ENCODE data around the gene RTN3.
"Not testable (repeated sequence)": the region's sequence is repeated elsewhere in the genome, so short reads cannot be mapped to it uniquely, and the experiment has no call there.

The RTN3 gene

DNA sequence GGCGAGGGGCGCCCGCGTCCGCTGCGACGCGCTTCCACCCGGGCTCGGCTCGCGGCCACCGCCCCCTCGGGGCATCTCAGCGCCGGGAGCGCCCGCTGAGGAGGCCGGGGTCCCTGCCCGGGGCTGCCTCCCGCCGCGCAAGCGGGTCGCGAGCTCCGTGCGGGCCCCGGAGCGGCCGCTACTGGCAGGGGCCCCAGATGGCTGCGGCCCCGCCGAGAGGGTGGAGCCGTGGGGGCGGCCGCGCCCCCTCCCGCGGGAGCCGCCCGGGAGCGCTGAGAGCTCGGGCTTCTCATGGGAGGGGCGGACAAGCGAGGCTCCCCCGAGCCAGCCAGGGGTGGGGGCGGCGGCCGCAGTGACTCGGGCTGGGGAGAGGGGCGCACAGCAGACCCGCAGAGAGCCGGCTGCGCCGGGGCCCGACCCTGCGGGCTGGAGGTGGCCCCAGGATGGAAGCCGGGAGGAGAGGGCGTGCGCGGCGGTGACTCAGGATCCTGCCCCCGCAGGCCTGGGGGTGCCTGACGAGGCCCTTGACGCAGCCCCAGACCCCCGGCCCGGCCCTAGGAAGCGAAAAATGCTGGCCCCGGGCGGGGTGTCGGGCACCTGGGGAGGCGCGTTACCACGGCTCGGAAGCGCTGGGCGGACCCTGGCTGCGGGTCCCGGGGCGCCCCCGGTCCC lies 87.9 kb downstream of the RTN3 start:
- peaks cover 29 to 31% of the 10 kb centered on the region in 2 donors for H3K4me1 ChIP-seq (ENCODE audit: control insufficient read depth in 2 of 2, insufficient read depth in 1 of 2, low read depth in 1 of 2, low read length in 2 of 2)
- no peak overlapping the region for H3K23ac ChIP-seq (ENCODE audit: low read depth, low read length, poor library complexity)
- peaks cover 8% of the 10 kb centered on the region for H3K79me1 ChIP-seq (ENCODE audit: low read depth, low read length)
- H3K4me2 ChIP-seq (ENCODE audit: insufficient read depth, low read length, poor library complexity, severe bottlenecking) = peak overlapping the region; percentile 95
- no peaks in the 10 kb centered on the region for H3K9me3 ChIP-seq (replicated peaks in 1 of 2; ENCODE audit: control insufficient read depth in 2 of 2, insufficient read depth in 1 of 2, low read depth in 1 of 2, low read length in 2 of 2)
- H3K9ac ChIP-seq (ENCODE audit: low read depth, low read length, poor library complexity) = peak overlapping the region; percentile 90
- DNase-seq (ENCODE audit: low spot score) = peak; percentile 41
- peak overlapping the region; percentile 98 for H3K18ac ChIP-seq (ENCODE audit: low read length)
- no peaks in the 10 kb centered on the region for H3K27me3 ChIP-seq (ENCODE audit: control insufficient read depth in 3 of 3, insufficient read depth in 3 of 3, low read depth in 1 of 3, low read length in 3 of 3)
- WGBS, 2 donors (ENCODE audit: extremely low coverage in 2 of 2, insufficient read length in 2 of 2, insufficient replicate concordance in 1 of 2) = no CpG with 5 or more reads among the region's 82 CpGs
- H2AK5ac ChIP-seq (ENCODE audit: low read depth, low read length) = peak overlapping the region; percentile 72
- peak overlapping the region; percentile 60 for H4K91ac ChIP-seq (ENCODE audit: low read depth, low read length, poor library complexity)
- H4K8ac ChIP-seq (ENCODE audit: low read depth, low read length) = no peak overlapping the region
- H3K27ac ChIP-seq (replicated peaks; ENCODE audit: low read length) = peak overlapping the region; percentile 92
- H2BK15ac ChIP-seq (ENCODE audit: low read length) = peak overlapping the region; percentile 93
- H3K36me3 ChIP-seq (replicated peaks in 1 of 2; ENCODE audit: control insufficient read depth in 2 of 2, insufficient read depth in 2 of 2, low read length in 2 of 2) = peaks cover 6 to 27% of the 10 kb centered on the region in 2 donors
- H2BK12ac ChIP-seq (ENCODE audit: low read length) = no peak overlapping the region
- peak overlapping the region; percentile 60 for H3K14ac ChIP-seq (ENCODE audit: low read length)
- H2BK5ac ChIP-seq (ENCODE audit: low read length) = peak overlapping the region; percentile 93
- no peak overlapping the region for H3K4ac ChIP-seq (ENCODE audit: low read length)
- no peak overlapping the region for H2BK120ac ChIP-seq (ENCODE audit: low read depth, low read length)
- H2AFZ ChIP-seq (ENCODE audit: low read length) = peak overlapping the region; percentile 80
- peak overlapping the region; percentile 91 to 92 for H3K4me3 ChIP-seq (ENCODE audit: low read length in 2 of 2)

- DNase-seq (ENCODE audit: low spot score) = peak; percentile 32
- Histone ChIP-seq H2BK5ac (ENCODE audit: low read length) (no peak overlapping the region), H3K23ac (ENCODE audit: low read depth, low read length, poor library complexity) (no peak overlapping the region), H3K18ac (ENCODE audit: low read length) (peak overlapping the region; percentile 98), H2AK5ac (ENCODE audit: low read depth, low read length) (peak overlapping the region; percentile 72), H3K4ac (ENCODE audit: low read length) (no peak overlapping the region), H3K4me1 (ENCODE audit: control insufficient read depth in 2 of 2, insufficient read depth in 1 of 2, low read depth in 1 of 2, low read length in 2 of 2) (peaks cover 25 to 29% of the 10 kb centered on the region in 2 donors), H3K27me3 (ENCODE audit: control insufficient read depth in 3 of 3, insufficient read depth in 3 of 3, low read depth in 1 of 3, low read length in 3 of 3) (no peaks in the 10 kb centered on the region), H3K79me1 (ENCODE audit: low read depth, low read length) (peaks cover 5% of the 10 kb centered on the region), H2BK120ac (ENCODE audit: low read depth, low read length) (no peak overlapping the region), H3K9ac (ENCODE audit: low read depth, low read length, poor library complexity) (no peak overlapping the region), H2AFZ (ENCODE audit: low read length) (peak overlapping the region; percentile 80), H3K4me3 (ENCODE audit: low read length in 2 of 2) (peak overlapping the region; percentile 91 to 92), H3K14ac (ENCODE audit: low read length) (peak overlapping the region; percentile 60), H2BK12ac (ENCODE audit: low read length) (no peak overlapping the region), H3K4me2 (ENCODE audit: insufficient read depth, low read length, poor library complexity, severe bottlenecking) (peak overlapping the region; percentile 95), H3K36me3 (replicated peaks in 1 of 2; ENCODE audit: control insufficient read depth in 2 of 2, insufficient read depth in 2 of 2, low read length in 2 of 2) (peaks cover 4 to 21% of the 10 kb centered on the region in 2 donors), H3K27ac (replicated peaks; ENCODE audit: low read length) (peak overlapping the region; percentile 92), H4K91ac (ENCODE audit: low read depth, low read length, poor library complexity) (no peak overlapping the region), H4K8ac (ENCODE audit: low read depth, low read length) (no peak overlapping the region), H3K9me3 (replicated peaks in 1 of 2; ENCODE audit: control insufficient read depth in 2 of 2, insufficient read depth in 1 of 2, low read depth in 1 of 2, low read length in 2 of 2) (no peaks in the 10 kb centered on the region), H2BK15ac (ENCODE audit: low read length) (peak overlapping the region; percentile 93)
- WGBS, 2 donors (ENCODE audit: extremely low coverage in 2 of 2, insufficient read length in 2 of 2, insufficient replicate concordance in 1 of 2) = no CpG with 5 or more reads among the region's 35 CpGs
Observed at GRCh38 chr11:63769714-63770455, 88.6 kb downstream of the RTN3 start.

- Histone ChIP-seq H2BK15ac (ENCODE audit: low read length) (no peak overlapping the region), H3K4me1 (ENCODE audit: control insufficient read depth in 2 of 2, insufficient read depth in 1 of 2, low read depth in 1 of 2, low read length in 2 of 2) (peaks cover 19 to 27% of the 10 kb centered on the region in 2 donors), H3K9ac (ENCODE audit: low read depth, low read length, poor library complexity) (no peak overlapping the region), H3K79me1 (ENCODE audit: low read depth, low read length) (peaks cover 5% of the 10 kb centered on the region), H3K23ac (ENCODE audit: low read depth, low read length, poor library complexity) (no peak overlapping the region), H3K4me2 (ENCODE audit: insufficient read depth, low read length, poor library complexity, severe bottlenecking) (no peak overlapping the region), H3K27me3 (ENCODE audit: control insufficient read depth in 3 of 3, insufficient read depth in 3 of 3, low read depth in 1 of 3, low read length in 3 of 3) (no peaks in the 10 kb centered on the region), H3K4ac (ENCODE audit: low read length) (no peak overlapping the region), H2BK5ac (ENCODE audit: low read length) (no peak overlapping the region), H3K36me3 (replicated peaks in 1 of 2; ENCODE audit: control insufficient read depth in 2 of 2, insufficient read depth in 2 of 2, low read length in 2 of 2) (peaks cover 0 to 12% of the 10 kb centered on the region in 2 donors), H3K27ac (replicated peaks; ENCODE audit: low read length) (no peak overlapping the region), H2BK120ac (ENCODE audit: low read depth, low read length) (no peak overlapping the region), H2BK12ac (ENCODE audit: low read length) (no peak overlapping the region), H3K4me3 (ENCODE audit: low read length in 2 of 2) (no peak overlapping the region), H4K91ac (ENCODE audit: low read depth, low read length, poor library complexity) (no peak overlapping the region), H3K14ac (ENCODE audit: low read length) (no peak overlapping the region), H3K9me3 (replicated peaks in 1 of 2; ENCODE audit: control insufficient read depth in 2 of 2, insufficient read depth in 1 of 2, low read depth in 1 of 2, low read length in 2 of 2) (no peaks in the 10 kb centered on the region), H2AFZ (ENCODE audit: low read length) (no peak overlapping the region), H3K18ac (ENCODE audit: low read length) (no peak overlapping the region), H4K8ac (ENCODE audit: low read depth, low read length) (no peak overlapping the region), H2AK5ac (ENCODE audit: low read depth, low read length) (no peak overlapping the region)
- no peak for DNase-seq (ENCODE audit: low spot score)
- WGBS, 2 donors (ENCODE audit: extremely low coverage in 2 of 2, insufficient read length in 2 of 2, insufficient replicate concordance in 1 of 2) = no CpG with 5 or more reads among the region's 7 CpGs
Observed at GRCh38 chr11:63770763-63771162, 89.5 kb downstream of the RTN3 start.

- H2AK5ac ChIP-seq (ENCODE audit: low read depth, low read length); H4K8ac ChIP-seq (ENCODE audit: low read depth, low read length); H3K27ac ChIP-seq (replicated peaks; ENCODE audit: low read length); H3K4me3 ChIP-seq (ENCODE audit: low read length in 2 of 2); H4K91ac ChIP-seq (ENCODE audit: low read depth, low read length, poor library complexity); H3K4me2 ChIP-seq (ENCODE audit: insufficient read depth, low read length, poor library complexity, severe bottlenecking); H3K79me1 ChIP-seq (ENCODE audit: low read depth, low read length); H3K14ac ChIP-seq (ENCODE audit: low read length); H3K4ac ChIP-seq (ENCODE audit: low read length); H3K9ac ChIP-seq (ENCODE audit: low read depth, low read length, poor library complexity); H2AFZ ChIP-seq (ENCODE audit: low read length); H3K9me3 ChIP-seq (replicated peaks in 1 of 2; ENCODE audit: control insufficient read depth in 2 of 2, insufficient read depth in 1 of 2, low read depth in 1 of 2, low read length in 2 of 2); H3K23ac ChIP-seq (ENCODE audit: low read depth, low read length, poor library complexity); H2BK12ac ChIP-seq (ENCODE audit: low read length); H2BK15ac ChIP-seq (ENCODE audit: low read length); H3K27me3 ChIP-seq (ENCODE audit: control insufficient read depth in 3 of 3, insufficient read depth in 3 of 3, low read depth in 1 of 3, low read length in 3 of 3); DNase-seq (ENCODE audit: low spot score); H3K18ac ChIP-seq (ENCODE audit: low read length); H3K36me3 ChIP-seq (replicated peaks in 1 of 2; ENCODE audit: control insufficient read depth in 2 of 2, insufficient read depth in 2 of 2, low read length in 2 of 2); H2BK5ac ChIP-seq (ENCODE audit: low read length); H2BK120ac ChIP-seq (ENCODE audit: low read depth, low read length): not testable (repeated sequence)
- H3K4me1 ChIP-seq (ENCODE audit: control insufficient read depth in 2 of 2, insufficient read depth in 1 of 2, low read depth in 1 of 2, low read length in 2 of 2) = peaks cover 11 to 17% of the 10 kb centered on the region in 2 donors
- WGBS, 2 donors (ENCODE audit: extremely low coverage in 2 of 2, insufficient read length in 2 of 2, insufficient replicate concordance in 1 of 2) = no CpG with 5 or more reads among the region's 2 CpGs
Observed at GRCh38 chr11:63771741-63772318, 90.5 kb downstream of the RTN3 start.

Measured in neuronal stem cell (in vitro differentiated cells).